ENCODE measurements around the gene SEMA4D. TPM values are rescaled to one million over a fixed set of nuclear protein-coding genes. Genes with fewer than 3 reads are reported as not detected.
A peak's percentile ranks its signal among the peaks of the same experiment; 100 is the strongest.

The SEMA4D gene
- total and polyA plus RNA-seq, 4 donors = 30.9 to 124 (median 89.0) TPM

GRCh38 chr9:89439571-89439970 lies 58.3 kb downstream of the SEMA4D start:
- H3K9me3 ChIP-seq (ENCODE audit: control insufficient read depth, insufficient read depth, low read length) = no peaks in the 10 kb centered on the region
- no peaks in the 10 kb centered on the region for H3K27me3 ChIP-seq (ENCODE audit: control insufficient read depth, insufficient read depth, low read length)
- WGBS (ENCODE audit: insufficient coverage) = 89% methylated on average over 8 of the region's 10 CpGs
- H3K27ac ChIP-seq (ENCODE audit: low read depth, low read length) = no peak overlapping the region
- H3K36me3 ChIP-seq (ENCODE audit: control insufficient read depth, insufficient read depth, low read length) = peaks cover 40% of the 10 kb centered on the region
- peaks cover 81% of the 10 kb centered on the region for H3K4me1 ChIP-seq (ENCODE audit: control insufficient read depth, insufficient read depth, low read length)
- DNase-seq (ENCODE audit: low read depth in 4 of 6, low spot score in 6 of 6) = no peak
- no peak overlapping the region for H3K4me3 ChIP-seq (ENCODE audit: low read depth, low read length)

- Histone ChIP-seq H3K4me1 (ENCODE audit: control insufficient read depth, insufficient read depth, low read length) (peaks cover 82% of the 10 kb centered on the region), H3K27ac (ENCODE audit: low read depth, low read length) (no peak overlapping the region)
Observed at GRCh38 chr9:89438194-89438593, 59.7 kb downstream of the SEMA4D start.

GRCh38 chr9:89437772-89438171 lies 60.1 kb downstream of the SEMA4D start:
- Histone ChIP-seq H3K27ac (ENCODE audit: low read depth, low read length) (no peak overlapping the region), H3K27me3 (ENCODE audit: control insufficient read depth, insufficient read depth, low read length) (no peaks in the 10 kb centered on the region), H3K36me3 (ENCODE audit: control insufficient read depth, insufficient read depth, low read length) (peaks cover 29% of the 10 kb centered on the region), H3K4me1 (ENCODE audit: control insufficient read depth, insufficient read depth, low read length) (peaks cover 82% of the 10 kb centered on the region), H3K4me3 (ENCODE audit: low read depth, low read length) (no peak overlapping the region), H3K9me3 (ENCODE audit: control insufficient read depth, insufficient read depth, low read length) (no peaks in the 10 kb centered on the region)
- 95% methylated on average over 5 of the region's 5 CpGs for WGBS (ENCODE audit: insufficient coverage)
- no peak for DNase-seq (ENCODE audit: low read depth in 4 of 6, low spot score in 6 of 6)

More at GRCh38 chr9:89438194-89438593, 59.7 kb downstream of the SEMA4D start:
- no peak for DNase-seq (ENCODE audit: low read depth in 4 of 6, low spot score in 6 of 6)
- H3K4me3 ChIP-seq (ENCODE audit: low read depth, low read length) = no peak overlapping the region
- peaks cover 33% of the 10 kb centered on the region for H3K36me3 ChIP-seq (ENCODE audit: control insufficient read depth, insufficient read depth, low read length)
- WGBS (ENCODE audit: insufficient coverage) = 95% methylated on average over 4 of the region's 7 CpGs
- no peaks in the 10 kb centered on the region for H3K27me3 ChIP-seq (ENCODE audit: control insufficient read depth, insufficient read depth, low read length)
- no peaks in the 10 kb centered on the region for H3K9me3 ChIP-seq (ENCODE audit: control insufficient read depth, insufficient read depth, low read length)

- peaks cover 77% of the 10 kb centered on the region for H3K4me1 ChIP-seq (ENCODE audit: control insufficient read depth, insufficient read depth, low read length)
Observed at GRCh38 chr9:89436963-89437625, 60.8 kb downstream of the SEMA4D start.

GRCh38 chr9:89436326-89436725 lies 61.6 kb downstream of the SEMA4D start:
- H3K27ac ChIP-seq (ENCODE audit: low read depth, low read length) = peak overlapping the region; percentile 67
- H3K4me1 ChIP-seq (ENCODE audit: control insufficient read depth, insufficient read depth, low read length) = peaks cover 69% of the 10 kb centered on the region
- H3K36me3 ChIP-seq (ENCODE audit: control insufficient read depth, insufficient read depth, low read length) = peaks cover 19% of the 10 kb centered on the region
- H3K4me3 ChIP-seq (ENCODE audit: low read depth, low read length) = no peak overlapping the region
- H3K9me3 ChIP-seq (ENCODE audit: control insufficient read depth, insufficient read depth, low read length) = no peaks in the 10 kb centered on the region
- DNase-seq (ENCODE audit: low read depth in 4 of 6, low spot score in 6 of 6) = peak in 1 of 6 donors; percentile 59
- WGBS (ENCODE audit: insufficient coverage) = 68% methylated on average over 7 of the region's 13 CpGs
- H3K27me3 ChIP-seq (ENCODE audit: control insufficient read depth, insufficient read depth, low read length) = no peaks in the 10 kb centered on the region

More at GRCh38 chr9:89436963-89437625, 60.8 kb downstream of the SEMA4D start:
- Histone ChIP-seq H3K27me3 (ENCODE audit: control insufficient read depth, insufficient read depth, low read length) (no peaks in the 10 kb centered on the region), H3K4me3 (ENCODE audit: low read depth, low read length) (no peak overlapping the region), H3K9me3 (ENCODE audit: control insufficient read depth, insufficient read depth, low read length) (no peaks in the 10 kb centered on the region), H3K36me3 (ENCODE audit: control insufficient read depth, insufficient read depth, low read length) (peaks cover 24% of the 10 kb centered on the region), H3K27ac (ENCODE audit: low read depth, low read length) (peak overlapping the region; percentile 33)
- WGBS (ENCODE audit: insufficient coverage) = 83% methylated on average over 16 of the region's 17 CpGs
- DNase-seq (ENCODE audit: low read depth in 4 of 6, low spot score in 6 of 6) = no peak

GRCh38 chr9:89435071-89435823 lies 62.7 kb downstream of the SEMA4D start:
- Histone ChIP-seq H3K27me3 (ENCODE audit: control insufficient read depth, insufficient read depth, low read length) (no peaks in the 10 kb centered on the region), H3K4me3 (ENCODE audit: low read depth, low read length) (no peak overlapping the region), H3K36me3 (ENCODE audit: control insufficient read depth, insufficient read depth, low read length) (peaks cover 14% of the 10 kb centered on the region), H3K4me1 (ENCODE audit: control insufficient read depth, insufficient read depth, low read length) (peaks cover 61% of the 10 kb centered on the region), H3K27ac (ENCODE audit: low read depth, low read length) (peak overlapping the region; percentile 67), H3K9me3 (ENCODE audit: control insufficient read depth, insufficient read depth, low read length) (no peaks in the 10 kb centered on the region)
- 27% methylated on average over 8 of the region's 11 CpGs for WGBS (ENCODE audit: insufficient coverage)
- peak in 2 of 6 donors; percentile 63 to 82 for DNase-seq (ENCODE audit: low read depth in 4 of 6, low spot score in 6 of 6)

- H3K36me3 ChIP-seq (ENCODE audit: control insufficient read depth, insufficient read depth, low read length) = peaks cover 14% of the 10 kb centered on the region
- no peak overlapping the region for H3K4me3 ChIP-seq (ENCODE audit: low read depth, low read length)
- H3K4me1 ChIP-seq (ENCODE audit: control insufficient read depth, insufficient read depth, low read length) = peaks cover 60% of the 10 kb centered on the region
- DNase-seq (ENCODE audit: low read depth in 4 of 6, low spot score in 6 of 6) = no peak
- no peak overlapping the region for H3K27ac ChIP-seq (ENCODE audit: low read depth, low read length)
- no peaks in the 10 kb centered on the region for H3K9me3 ChIP-seq (ENCODE audit: control insufficient read depth, insufficient read depth, low read length)
- H3K27me3 ChIP-seq (ENCODE audit: control insufficient read depth, insufficient read depth, low read length) = no peaks in the 10 kb centered on the region
Observed at GRCh38 chr9:89434636-89435035, 63.3 kb downstream of the SEMA4D start.

- Histone ChIP-seq H3K27ac (ENCODE audit: low read depth, low read length) (no peak overlapping the region), H3K9me3 (ENCODE audit: control insufficient read depth, insufficient read depth, low read length) (no peaks in the 10 kb centered on the region), H3K36me3 (ENCODE audit: control insufficient read depth, insufficient read depth, low read length) (peaks cover 14% of the 10 kb centered on the region), H3K4me3 (ENCODE audit: low read depth, low read length) (no peak overlapping the region), H3K4me1 (ENCODE audit: control insufficient read depth, insufficient read depth, low read length) (peaks cover 63% of the 10 kb centered on the region), H3K27me3 (ENCODE audit: control insufficient read depth, insufficient read depth, low read length) (no peaks in the 10 kb centered on the region)
- 93% methylated on average over 11 of the region's 11 CpGs for WGBS (ENCODE audit: insufficient coverage)
- no peak for DNase-seq (ENCODE audit: low read depth in 4 of 6, low spot score in 6 of 6)
Observed at GRCh38 chr9:89433826-89434225, 64.1 kb downstream of the SEMA4D start.

- Histone ChIP-seq H3K9me3 (ENCODE audit: control insufficient read depth, insufficient read depth, low read length) (no peaks in the 10 kb centered on the region), H3K27me3 (ENCODE audit: control insufficient read depth, insufficient read depth, low read length) (no peaks in the 10 kb centered on the region), H3K4me1 (ENCODE audit: control insufficient read depth, insufficient read depth, low read length) (peaks cover 66% of the 10 kb centered on the region), H3K4me3 (ENCODE audit: low read depth, low read length) (no peak overlapping the region), H3K36me3 (ENCODE audit: control insufficient read depth, insufficient read depth, low read length) (peaks cover 19% of the 10 kb centered on the region), H3K27ac (ENCODE audit: low read depth, low read length) (no peak overlapping the region)
- DNase-seq (ENCODE audit: low read depth in 4 of 6, low spot score in 6 of 6) = no peak
- WGBS (ENCODE audit: insufficient coverage) = 68% methylated on average over 13 of the region's 13 CpGs
Observed at GRCh38 chr9:89432986-89433530, 64.9 kb downstream of the SEMA4D start.
